Measurements from ENCODE around the gene CEP78. TPM values are rescaled to one million over a fixed set of nuclear protein-coding genes. Genes with fewer than 3 reads are reported as not detected.

Gene CEP78
- total RNA-seq, 1 experiment from 2014 or later = 57.8 TPM

GRCh38 chr9:78278177-78278777 lies 42.4 kb downstream of the CEP78 start:
- H3K4me1 ChIP-seq (ENCODE audit: insufficient read depth, low read length) = no peaks in the 10 kb centered on the region
- H3K4me3 Mint-ChIP-seq = no peak overlapping the region
- H3K9me3 Mint-ChIP-seq = no peaks in the 10 kb centered on the region; a peak in 1 of 5 replicates
- H2BK15ac ChIP-seq (ENCODE audit: low read depth, low read length) = no peak overlapping the region
- H4K8ac ChIP-seq (replicated peaks; ENCODE audit: insufficient read length, low read depth, low read length) = no peak overlapping the region
- H3K79me1 ChIP-seq (ENCODE audit: insufficient read depth, low read depth, low read length, poor library complexity, severe bottlenecking) = no peaks in the 10 kb centered on the region
- H3K56ac ChIP-seq (ENCODE audit: insufficient read length, low read depth, low read length) = no peak overlapping the region
- H2BK5ac ChIP-seq (ENCODE audit: insufficient read length, low read length) = no peak overlapping the region
- H3K23me2 ChIP-seq (ENCODE audit: insufficient read length, low read depth, low read length, poor library complexity, severe bottlenecking) = no peaks in the 10 kb centered on the region
- DNase-seq = no peak
- H4K5ac ChIP-seq (ENCODE audit: insufficient read length, low read depth, low read length) = no peak overlapping the region
- H3K18ac ChIP-seq (ENCODE audit: insufficient read length, low read depth, low read length) = no peak overlapping the region
- no peak overlapping the region for H2BK20ac ChIP-seq (ENCODE audit: low read depth, low read length, poor library complexity, severe bottlenecking)
- H3K4me1 Mint-ChIP-seq = 0 out of 4 replicates have a peak, but pooled peaks cover 0 to 3% of the 10 kb centered on the region in 2 experiments
- no peaks in the 10 kb centered on the region for H3K27me3 ChIP-seq (ENCODE audit: insufficient read depth, low read length)
- no peaks in the 10 kb centered on the region for H3K79me2 ChIP-seq (ENCODE audit: insufficient read depth, low read length)
- H2AK5ac ChIP-seq (ENCODE audit: insufficient read length, low read length) = no peak overlapping the region
- no peak overlapping the region for H3K4ac ChIP-seq (ENCODE audit: low read depth, low read length)
- no peaks in the 10 kb centered on the region for H3K27me3 Mint-ChIP-seq (ENCODE audit: low read depth)
- H2AFZ ChIP-seq (ENCODE audit: low read length) = no peak overlapping the region
- H2BK12ac ChIP-seq (ENCODE audit: insufficient read length, low read depth, low read length) = no peak overlapping the region
- no CpG with 5 or more reads among the region's 5 CpGs for WGBS (ENCODE audit: extremely low coverage, insufficient read length, low lambda C conversion rate)
- H3T11ph ChIP-seq (ENCODE audit: low read length) = no peak overlapping the region
- no peaks in the 10 kb centered on the region for H4K20me1 ChIP-seq (ENCODE audit: control insufficient read depth, insufficient read depth, insufficient read length)
- H3K9me3 ChIP-seq (ENCODE audit: control insufficient read depth, low read depth, low read length) = no peaks in the 10 kb centered on the region
- TF ChIP-seq CTCF (conservative IDR thresholded peaks at IDR 0.05) = no peak
- H3K4me2 ChIP-seq (ENCODE audit: insufficient read depth, insufficient read length, low read length) = no peak overlapping the region
- no peak overlapping the region for H3K23ac ChIP-seq (ENCODE audit: insufficient read length, low read depth, low read length)
- no peak overlapping the region for H3K27ac ChIP-seq (ENCODE audit: insufficient read length, low read depth, low read length)
- no peak overlapping the region for H3K14ac ChIP-seq (ENCODE audit: insufficient read depth, low read length)
- H2BK120ac ChIP-seq (ENCODE audit: low read depth, low read length, poor library complexity, severe bottlenecking) = no peak overlapping the region
- no peak overlapping the region for H3K9ac ChIP-seq (ENCODE audit: extremely low read depth, insufficient read length, low read length)
- no peak overlapping the region for H3K27ac Mint-ChIP-seq
- no peak overlapping the region for H4K91ac ChIP-seq (ENCODE audit: insufficient read length, low read depth, low read length)
- H3K36me3 Mint-ChIP-seq (ENCODE audit: insufficient read depth in 1 of 3, low read depth in 3 of 3) = peaks cover 0 to 7% (median 1%) of the 10 kb centered on the region in 3 experiments; a peak in 5 of 7 replicates
